GM11168 (cell line): ENCODE measurements around the gene CAMK2D.
"Not testable (repeated sequence)": the region's sequence is repeated elsewhere in the genome, so short reads cannot be mapped to it uniquely, and the experiment has no call there.

Experiments used
- in situ Hi-C: fragments of 300-500 bp; cut with MboI; formaldehyde crosslinking; loops from one replicate; pipeline ENCODE4 v1.12.0; 2022; ENCODE audit warnings: low sequenced_read_pairs; ENCODE audit not compliant: unreplicated experiment

CAMK2D gene

DNA sequence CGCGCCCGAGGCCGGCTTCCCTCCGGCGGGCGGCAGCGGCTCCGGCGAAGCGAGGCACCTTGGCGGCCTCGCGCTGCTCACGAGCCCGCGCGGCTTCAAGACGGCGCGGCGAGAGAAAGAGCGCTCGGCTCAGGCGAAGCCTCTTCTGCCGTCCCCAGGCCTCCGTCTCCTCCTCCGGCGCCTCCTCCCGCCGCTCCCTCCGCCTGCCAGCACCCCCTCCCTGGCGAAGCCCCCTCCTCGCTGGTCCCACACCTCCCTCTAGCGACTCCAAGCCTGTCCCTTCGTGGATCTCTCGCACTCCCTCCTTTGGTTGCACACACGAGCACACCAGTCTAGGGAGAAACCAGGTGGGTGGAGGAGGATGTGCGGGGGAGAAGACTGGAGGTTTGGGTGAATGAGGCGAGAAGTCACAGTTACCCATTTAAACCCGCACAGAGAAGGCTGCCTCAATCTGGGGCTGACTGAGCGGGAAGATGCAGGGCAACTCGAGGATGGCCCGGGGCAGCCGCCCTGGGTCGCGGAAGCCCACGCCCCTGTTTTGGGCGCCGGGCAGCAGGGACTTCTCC is at the start of gene CAMK2D:
CAMK2D (minus strand) TSS at position 119 of the 566 bp plus-strand sequence. CDS start 670 bp downstream, outside the sequence.
- in situ Hi-C loops, result loop anchor here (25.0 kb wide), 1 partner anchor 199 kb away; no protein-coding TSS in a partner anchor

GRCh38 chr4:113810906-113811305 is 49.4 kb upstream of the CAMK2D start:
- in situ Hi-C loops, result no loop called here

DNA sequence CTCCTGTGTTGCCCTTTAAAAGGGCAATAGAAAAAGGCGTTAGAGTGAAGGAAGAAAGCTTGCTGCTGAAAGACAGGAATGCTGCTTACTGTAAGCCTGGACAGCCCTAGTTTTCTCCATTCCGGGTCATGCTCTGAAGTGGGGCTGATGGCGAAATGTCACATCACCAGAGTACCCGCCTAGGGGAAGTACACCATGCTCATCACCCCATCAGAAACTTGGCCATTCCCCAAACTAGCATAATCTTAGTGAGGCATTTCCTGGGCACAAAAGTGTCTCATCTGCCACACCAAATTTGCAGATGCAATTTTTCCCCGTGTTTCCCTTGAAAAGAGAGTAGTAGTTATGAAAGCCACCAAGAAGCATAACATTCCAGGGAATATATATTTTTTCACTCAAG is 47.8 kb upstream of the CAMK2D start:
- in situ Hi-C loops, result no loop called here

GRCh38 chr4:113806850-113807249 is 45.3 kb upstream of the CAMK2D start:
- in situ Hi-C loops, result no loop called here

DNA sequence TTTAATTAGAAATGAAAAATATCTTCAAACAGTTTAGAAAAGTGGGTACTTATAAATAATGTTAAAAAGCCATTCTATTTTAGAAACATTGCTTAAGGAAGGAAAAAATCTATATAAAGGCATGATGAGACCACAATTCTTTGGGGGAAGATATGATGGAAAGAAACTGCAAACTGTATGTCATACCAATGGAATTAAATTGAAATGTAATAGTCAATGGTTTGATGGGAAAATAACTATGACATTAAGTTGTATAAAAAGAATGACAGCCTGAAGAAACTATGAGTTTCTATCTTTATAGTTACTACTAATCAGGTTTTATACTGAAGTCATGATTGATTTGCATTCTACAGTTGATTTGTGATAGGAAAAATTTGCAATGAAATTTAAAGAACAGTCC is 40.3 kb upstream of the CAMK2D start:
- in situ Hi-C loops, result no loop called here

- in situ Hi-C loops, result not testable (repeated sequence)
Observed at GRCh38 chr4:113796381-113796780, 34.8 kb upstream of the CAMK2D start.

DNA sequence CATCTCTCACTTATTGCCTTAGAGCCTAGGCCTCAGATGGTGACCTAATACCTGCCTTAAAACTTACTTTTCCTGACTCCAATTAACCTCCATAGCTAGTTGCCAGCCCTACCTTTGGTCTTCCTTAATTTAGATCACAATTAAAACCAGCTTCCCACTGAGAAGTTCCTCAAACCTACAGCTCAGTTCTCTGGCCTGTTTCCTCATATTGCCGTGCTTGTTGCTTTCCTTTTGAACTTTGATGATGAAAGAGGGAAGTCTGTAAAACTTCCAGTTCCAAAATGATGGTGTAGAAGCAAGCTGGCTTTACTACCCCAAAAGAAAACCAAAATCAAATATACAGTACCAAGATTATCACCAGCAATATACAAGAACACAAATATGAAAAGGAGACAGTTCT is 28.9 kb upstream of the CAMK2D start:
- in situ Hi-C loops, result no loop called here

- in situ Hi-C loops, result loop anchor here (5.0 kb wide), 1 partner anchor 38 kb away; no protein-coding TSS in a partner anchor
Observed at GRCh38 chr4:113788888-113789287, 27.4 kb upstream of the CAMK2D start.

GRCh38 chr4:113785781-113786180 is 24.2 kb upstream of the CAMK2D start:
- in situ Hi-C loops, result loop anchor here (5.0 kb wide), 1 partner anchor 42 kb away; no protein-coding TSS in a partner anchor

DNA sequence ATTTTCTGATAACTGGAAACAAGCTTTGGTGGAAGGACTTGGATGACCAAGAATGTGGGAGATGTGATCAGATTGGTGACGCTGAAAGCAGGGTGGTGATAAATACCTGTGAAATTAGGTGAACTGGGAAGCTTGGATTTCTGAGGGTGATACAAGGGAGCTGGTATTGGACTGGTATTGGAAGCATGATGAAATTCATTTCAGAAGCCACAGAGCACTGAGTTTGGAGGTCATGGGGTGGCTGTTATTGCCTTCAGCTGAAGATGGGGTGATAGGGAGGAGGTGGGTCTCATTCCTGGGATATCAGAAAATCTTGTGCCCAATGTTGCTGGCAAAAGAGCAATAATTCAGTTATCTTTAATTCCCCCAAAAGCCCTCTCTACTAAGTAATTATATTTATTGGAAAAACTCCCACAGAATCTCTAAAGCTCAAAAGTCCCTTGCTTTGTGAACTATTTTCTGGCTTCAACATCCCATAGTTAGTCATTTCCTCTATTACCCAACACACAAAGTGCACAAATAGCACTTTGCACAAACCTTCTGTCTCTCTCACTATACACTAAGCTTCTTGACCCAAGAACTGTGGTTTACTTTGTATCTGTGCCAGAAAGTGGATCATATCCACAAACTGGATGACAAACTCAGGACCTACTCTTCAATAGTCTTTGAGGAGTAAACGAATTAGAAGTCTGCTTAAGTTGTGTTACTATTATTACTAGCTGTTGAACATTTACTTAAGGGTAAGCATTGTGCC is 23.1 kb upstream of the CAMK2D start:
- in situ Hi-C loops, result loop anchor here (5.0 kb wide), 1 partner anchor 43 kb away; no protein-coding TSS in a partner anchor

DNA sequence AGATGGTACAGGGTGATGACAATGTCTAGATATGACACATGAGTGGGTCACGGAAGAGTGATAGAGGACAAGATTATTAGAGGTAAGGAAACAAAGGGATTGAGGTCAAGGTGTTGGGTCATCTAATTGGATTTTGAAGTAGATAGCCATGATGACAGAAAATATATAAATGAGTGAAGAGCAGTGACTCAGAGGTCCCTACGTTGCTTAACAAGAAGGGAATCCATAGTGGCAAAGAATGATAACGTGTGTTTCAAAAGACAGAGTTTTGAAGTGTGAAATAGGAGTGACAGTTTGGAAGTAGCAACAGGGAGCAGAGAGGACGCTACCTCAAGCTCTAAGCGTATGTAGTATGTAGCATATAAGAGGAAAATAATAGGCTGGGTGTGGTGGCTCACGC is 22.2 kb upstream of the CAMK2D start:
- in situ Hi-C loops, result no loop called here

DNA sequence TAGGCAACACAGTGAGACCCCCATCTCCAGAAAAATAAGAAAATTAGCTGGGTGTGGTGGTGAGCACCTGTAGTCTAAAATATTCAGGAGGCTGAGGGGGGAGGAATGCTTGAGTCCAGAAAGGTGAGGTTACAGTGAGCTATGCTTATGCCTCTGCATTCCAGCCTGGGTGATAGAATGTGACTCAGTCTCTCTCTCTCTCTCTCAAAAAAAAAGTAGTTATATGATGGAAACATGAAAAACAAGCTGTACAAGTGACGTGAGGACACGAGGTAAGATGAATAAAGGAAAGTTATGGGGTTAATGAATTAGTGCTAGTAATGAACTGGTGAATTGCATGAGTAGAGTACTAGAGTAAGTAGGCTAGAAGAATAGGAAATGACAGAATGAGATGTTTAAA is 21.8 kb upstream of the CAMK2D start:
- in situ Hi-C loops, result no loop called here

DNA sequence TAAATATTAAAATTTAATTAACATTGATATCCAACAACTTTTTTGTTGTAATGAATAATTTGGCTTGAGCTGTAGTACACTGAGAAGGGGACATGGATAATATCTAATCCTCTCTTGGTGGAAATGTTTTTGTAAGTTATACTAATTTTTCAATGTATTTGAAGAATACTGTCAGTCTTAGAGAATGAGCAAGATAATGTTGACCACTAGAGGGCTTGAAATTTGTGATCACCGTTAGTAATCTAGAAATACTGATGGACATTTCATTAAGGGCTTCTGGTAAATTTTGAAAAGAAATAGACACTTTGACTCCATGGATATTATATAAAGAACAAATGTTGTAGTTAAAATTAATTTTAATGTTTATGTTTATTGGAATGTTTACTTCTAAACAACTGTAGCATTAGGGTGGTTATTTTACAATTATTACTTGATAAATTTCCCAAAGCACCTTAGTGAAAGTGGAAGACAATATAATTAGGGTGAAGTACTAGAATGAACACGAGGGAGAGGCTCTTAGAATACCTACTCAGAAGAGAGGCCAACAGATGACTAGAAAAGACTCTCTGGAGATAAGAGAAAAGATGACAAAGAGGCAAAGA is 20.0 kb upstream of the CAMK2D start:
- in situ Hi-C loops, result no loop called here

DNA sequence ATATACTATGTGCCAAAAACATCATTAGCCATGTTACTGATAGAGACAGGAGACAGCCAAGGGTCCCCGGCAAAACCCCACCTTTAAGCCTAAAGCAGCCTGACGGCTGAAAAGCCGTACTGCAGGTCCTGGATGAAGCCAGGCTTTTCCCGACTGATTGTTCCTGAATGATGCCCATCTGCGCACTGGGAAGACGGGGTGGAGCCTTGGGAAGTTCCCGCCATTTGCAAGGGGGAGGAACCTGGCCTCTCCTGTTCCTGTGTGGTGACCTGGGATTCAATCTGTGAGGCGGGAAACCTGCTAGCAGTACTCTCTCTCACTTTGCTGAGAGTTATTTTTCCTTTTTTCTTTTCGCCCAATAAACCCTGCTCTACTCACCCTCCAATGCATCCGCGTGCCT is 15.1 kb upstream of the CAMK2D start:
- in situ Hi-C loops, result no loop called here

DNA sequence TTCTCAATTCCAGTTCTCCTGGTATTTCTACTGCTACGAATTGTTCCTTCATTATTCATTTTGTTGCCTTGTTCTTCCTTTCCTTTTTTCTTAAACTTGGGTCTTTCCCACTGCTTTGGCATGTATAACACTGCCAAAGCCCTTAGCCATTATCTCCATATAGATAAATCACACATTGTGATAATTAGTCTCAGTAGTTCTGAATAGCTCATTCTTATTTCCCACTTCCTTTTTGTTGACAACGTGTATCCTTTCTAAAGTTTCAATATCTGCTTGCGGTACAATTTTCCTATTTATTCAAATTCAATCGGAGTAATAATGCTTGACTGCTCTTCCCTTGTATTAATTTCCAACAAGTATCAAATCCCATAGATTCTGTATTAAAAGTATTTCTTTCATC is 14.5 kb upstream of the CAMK2D start:
- in situ Hi-C loops, result no loop called here

DNA sequence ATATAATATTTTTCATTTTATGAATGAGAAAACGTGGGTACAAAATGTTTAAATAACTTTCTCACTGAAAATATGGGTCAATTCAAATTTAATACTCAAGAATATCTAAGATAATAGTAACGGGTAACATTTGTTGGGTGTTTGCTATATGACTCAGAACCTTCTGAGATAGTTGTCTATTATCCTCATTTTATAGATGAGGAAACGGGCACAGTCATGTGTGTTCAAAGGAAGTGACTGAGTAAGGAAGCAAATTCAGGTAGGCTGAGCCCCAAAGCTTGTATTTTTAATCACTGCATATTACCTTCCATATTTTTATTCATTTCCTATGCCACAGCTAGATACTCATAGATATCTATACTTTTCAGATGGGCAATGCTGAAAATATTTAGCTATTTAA is 12.2 kb upstream of the CAMK2D start:
- in situ Hi-C loops, result loop anchor here (25.0 kb wide), 1 partner anchor 211 kb away; no protein-coding TSS in a partner anchor

GRCh38 chr4:113773014-113773413 is 11.5 kb upstream of the CAMK2D start:
- in situ Hi-C loops, result loop anchor here (25.0 kb wide), 1 partner anchor 211 kb away; no protein-coding TSS in a partner anchor

- in situ Hi-C loops, result loop anchor here (25.0 kb wide), 1 partner anchor 210 kb away; no protein-coding TSS in a partner anchor
Observed at GRCh38 chr4:113772319-113772718, 10.8 kb upstream of the CAMK2D start.

GRCh38 chr4:113769744-113770143 is 8.2 kb upstream of the CAMK2D start:
- in situ Hi-C loops, result loop anchor here (25.0 kb wide), 1 partner anchor 207 kb away; no protein-coding TSS in a partner anchor

DNA sequence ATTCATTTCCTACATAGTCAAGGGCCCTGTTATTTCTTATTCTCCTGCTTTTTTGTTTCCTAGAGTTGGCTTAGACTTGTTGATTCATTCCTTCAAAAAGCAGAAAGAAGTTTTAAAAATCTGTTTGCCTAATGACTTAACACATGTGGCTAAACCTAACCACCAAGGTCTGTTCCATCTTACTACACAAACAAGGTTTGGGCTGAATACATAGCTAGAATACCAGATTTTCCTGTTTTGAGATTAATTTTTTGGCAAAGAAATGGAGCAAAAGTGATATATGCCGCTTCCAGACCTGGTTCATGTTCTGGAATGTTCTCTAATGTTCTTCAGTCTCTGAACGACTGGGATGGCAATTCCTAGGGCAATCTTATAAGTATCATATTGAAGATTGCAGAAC is 7.4 kb upstream of the CAMK2D start:
- in situ Hi-C loops, result loop anchor here (25.0 kb wide), 1 partner anchor 207 kb away; no protein-coding TSS in a partner anchor

DNA sequence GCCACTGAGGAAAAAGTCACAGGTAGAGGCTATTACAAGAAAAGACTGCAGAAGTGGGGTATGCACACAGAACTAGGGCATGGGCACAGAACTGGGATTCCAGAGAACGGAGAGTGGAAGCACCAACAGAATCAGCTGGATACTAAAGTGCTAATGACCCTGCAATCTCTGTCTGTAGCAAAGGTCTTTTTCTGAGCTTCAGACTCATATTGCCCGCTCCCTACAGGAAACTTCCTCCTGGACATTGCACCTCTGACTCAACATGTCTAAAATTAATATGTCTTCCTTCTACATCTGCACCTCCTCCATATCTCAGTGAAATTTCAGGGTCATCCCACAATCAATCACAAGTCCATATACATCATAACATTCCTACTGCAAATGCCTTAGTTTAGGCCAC is 5.3 kb upstream of the CAMK2D start:
- in situ Hi-C loops, result loop anchor here (25.0 kb wide), 1 partner anchor 205 kb away; no protein-coding TSS in a partner anchor
